ENCODE data around the gene OSBPL5.

OSBPL5 gene

GRCh38 chr11:3162410-3163240 lies 2.5 kb downstream of the OSBPL5 start:
- H3K27me3 ChIP-seq (ENCODE audit: control insufficient read depth, low read length) = no peaks in the 10 kb centered on the region
- H3K9me3 ChIP-seq (ENCODE audit: control insufficient read depth, insufficient read depth, low read length) = no peaks in the 10 kb centered on the region
- H3K4me3 ChIP-seq (ENCODE audit: low read length) = no peak overlapping the region
- H3K36me3 ChIP-seq (ENCODE audit: control insufficient read depth, low read length) = no peaks in the 10 kb centered on the region
- no peaks in the 10 kb centered on the region for H3K79me2 ChIP-seq (ENCODE audit: control insufficient read depth, low read length)
- H3F3A ChIP-seq (ENCODE audit: control insufficient read depth, insufficient read depth) = no peaks in the 10 kb centered on the region
- H3K4me1 ChIP-seq (ENCODE audit: control insufficient read depth, low read length) = no peaks in the 10 kb centered on the region
- H4K20me1 ChIP-seq (ENCODE audit: control insufficient read depth, insufficient read depth, low read depth, low read length) = no peaks in the 10 kb centered on the region
- H3K9me2 ChIP-seq (replicated peaks; ENCODE audit: control insufficient read depth, low read length) = no peaks in the 10 kb centered on the region
- no peak overlapping the region for H3K4me2 ChIP-seq (ENCODE audit: low read length)
- H3K27ac ChIP-seq (ENCODE audit: low read depth, low read length) = no peak overlapping the region
- TF ChIP-seq EZH2phosphoT487 (IDR thresholded peaks at IDR 0.05; ENCODE audit: borderline replicate concordance, low read length) (no peak), CTCF (IDR thresholded peaks at IDR 0.05; ENCODE audit: low read depth, low read length, poor library complexity, severe bottlenecking) (no peak)

- Histone ChIP-seq H3K27ac (ENCODE audit: low read depth, low read length) (no peak overlapping the region), H3K4me3 (ENCODE audit: low read length) (no peak overlapping the region), H4K20me1 (ENCODE audit: control insufficient read depth, insufficient read depth, low read depth, low read length) (no peaks in the 10 kb centered on the region), H3K9me3 (ENCODE audit: control insufficient read depth, insufficient read depth, low read length) (no peaks in the 10 kb centered on the region), H3K4me1 (ENCODE audit: control insufficient read depth, low read length) (peaks cover 5% of the 10 kb centered on the region), H3K9me2 (replicated peaks; ENCODE audit: control insufficient read depth, low read length) (no peaks in the 10 kb centered on the region), H3K79me2 (ENCODE audit: control insufficient read depth, low read length) (no peaks in the 10 kb centered on the region), H3K27me3 (ENCODE audit: control insufficient read depth, low read length) (no peaks in the 10 kb centered on the region), H3K36me3 (ENCODE audit: control insufficient read depth, low read length) (no peaks in the 10 kb centered on the region), H3K4me2 (ENCODE audit: low read length) (no peak overlapping the region), H3F3A (ENCODE audit: control insufficient read depth, insufficient read depth) (no peaks in the 10 kb centered on the region)
- TF ChIP-seq CTCF (IDR thresholded peaks at IDR 0.05; ENCODE audit: low read depth, low read length, poor library complexity, severe bottlenecking) (no peak), EZH2phosphoT487 (IDR thresholded peaks at IDR 0.05; ENCODE audit: borderline replicate concordance, low read length) (no peak)
These were observed 3.2 kb downstream of the OSBPL5 start for GRCh38 chr11:3161720-3162409.

DNA sequence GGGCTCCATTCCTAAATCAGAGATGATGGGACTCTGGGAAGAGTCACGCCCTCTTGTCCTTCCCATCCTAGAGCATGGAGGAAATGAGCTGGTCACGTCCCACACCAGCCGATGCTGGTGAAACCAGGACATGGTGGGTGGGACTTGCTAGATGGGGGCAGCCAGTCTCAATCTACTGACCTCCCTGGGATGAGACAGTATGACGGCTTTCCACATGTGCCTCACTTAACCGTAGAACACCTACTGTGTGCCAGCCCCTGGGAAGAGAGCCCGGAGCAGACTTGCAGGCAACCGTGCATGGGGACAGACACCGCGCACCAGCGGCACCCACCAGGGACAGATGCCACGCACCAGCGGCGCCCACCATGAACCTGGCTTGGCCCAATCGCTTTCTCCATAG lies 3.8 kb downstream of the OSBPL5 start:
- no peaks in the 10 kb centered on the region for H3F3A ChIP-seq (ENCODE audit: control insufficient read depth, insufficient read depth)
- H3K27me3 ChIP-seq (ENCODE audit: control insufficient read depth, low read length) = no peaks in the 10 kb centered on the region
- H3K27ac ChIP-seq (ENCODE audit: low read depth, low read length) = no peak overlapping the region
- no peak overlapping the region for H3K4me3 ChIP-seq (ENCODE audit: low read length)
- no peaks in the 10 kb centered on the region for H3K36me3 ChIP-seq (ENCODE audit: control insufficient read depth, low read length)
- H3K9me3 ChIP-seq (ENCODE audit: control insufficient read depth, insufficient read depth, low read length) = no peaks in the 10 kb centered on the region
- no peak overlapping the region for H3K4me2 ChIP-seq (ENCODE audit: low read length)
- H3K4me1 ChIP-seq (ENCODE audit: control insufficient read depth, low read length) = peaks cover 8% of the 10 kb centered on the region
- H4K20me1 ChIP-seq (ENCODE audit: control insufficient read depth, insufficient read depth, low read depth, low read length) = no peaks in the 10 kb centered on the region
- H3K9me2 ChIP-seq (replicated peaks; ENCODE audit: control insufficient read depth, low read length) = no peaks in the 10 kb centered on the region
- no peaks in the 10 kb centered on the region for H3K79me2 ChIP-seq (ENCODE audit: control insufficient read depth, low read length)
- TF ChIP-seq CTCF (IDR thresholded peaks at IDR 0.05; ENCODE audit: low read depth, low read length, poor library complexity, severe bottlenecking) = no peak
- no peak for TF ChIP-seq EZH2phosphoT487 (IDR thresholded peaks at IDR 0.05; ENCODE audit: borderline replicate concordance, low read length)
